IPS-11a (cell line): ENCODE data around the gene FOLR2.
"Not testable (repeated sequence)": the region's sequence is repeated elsewhere in the genome, so short reads cannot be mapped to it uniquely, and the experiment has no call there.

ENCODE experiments used
- H3K4me3 ChIP-seq: one replicate; pipeline ENCODE4 v1.5.1; 2013; ENCODE audit warnings: low read depth, low read length, control low read depth

The FOLR2 gene

GRCh38 chr11:72206794-72207193 lies 9.8 kb upstream of the FOLR2 start:
- H3K4me3 ChIP-seq: not testable (repeated sequence)

GRCh38 chr11:72208281-72208680 lies 8.3 kb upstream of the FOLR2 start:
- no peak overlapping the region for H3K4me3 ChIP-seq

GRCh38 chr11:72209101-72209500 lies 7.5 kb upstream of the FOLR2 start:
- H3K4me3 ChIP-seq: no peak overlapping the region

- H3K4me3 ChIP-seq: no peak overlapping the region
These were observed 1.2 kb downstream of the FOLR2 start for GRCh38 chr11:72217841-72218240.

GRCh38 chr11:72218251-72218745 lies 1.7 kb downstream of the FOLR2 start:
- no peak overlapping the region for H3K4me3 ChIP-seq

GRCh38 chr11:72220696-72221363 lies 4.2 kb downstream of the FOLR2 start:
- no peak overlapping the region for H3K4me3 ChIP-seq

GRCh38 chr11:72221386-72222075 lies 4.9 kb downstream of the FOLR2 start:
- H3K4me3 ChIP-seq: no peak overlapping the region

GRCh38 chr11:72222106-72222891 lies 5.7 kb downstream of the FOLR2 start:
- H3K4me3 ChIP-seq: peak overlapping the region; percentile 25

- H3K4me3 ChIP-seq: peak overlapping the region; percentile 61
These were observed 6.5 kb downstream of the FOLR2 start for GRCh38 chr11:72222907-72223614.

- H3K4me3 ChIP-seq: peak overlapping the region; percentile 80
These were observed 7.3 kb downstream of the FOLR2 start for GRCh38 chr11:72223615-72224563.

- H3K4me3 ChIP-seq: peak within 1 kb of the TSS; percentile 80
These were observed 8.2 kb downstream of the FOLR2 start, which contains the start of gene INPPL1 for GRCh38 chr11:72224564-72225410. Gene INPPL1 (plus strand): TSS chr11:72224767. CDS start chr11:72224985, 218 bp downstream.

- peak overlapping the region; percentile 80 for H3K4me3 ChIP-seq
These were observed 8.9 kb downstream of the FOLR2 start for GRCh38 chr11:72225411-72225951.

GRCh38 chr11:72226701-72227100 lies 10.1 kb downstream of the FOLR2 start:
- no peak overlapping the region for H3K4me3 ChIP-seq

GRCh38 chr11:72227316-72228228 lies 11.0 kb downstream of the FOLR2 start:
- H3K4me3 ChIP-seq: no peak overlapping the region

- H3K4me3 ChIP-seq: no peak overlapping the region
These were observed 11.7 kb downstream of the FOLR2 start for GRCh38 chr11:72228229-72228843.

GRCh38 chr11:72228844-72229231 lies 12.2 kb downstream of the FOLR2 start:
- H3K4me3 ChIP-seq: no peak overlapping the region

- H3K4me3 ChIP-seq: no peak overlapping the region
These were observed 12.8 kb downstream of the FOLR2 start for GRCh38 chr11:72229336-72229924.
